Activated gamma-delta T cell (primary cell): ENCODE results near the gene LTV1.

Experiments
- DNase-seq: peaks from one replicate; lab custom pipeline; 2025; lab: John Stamatoyannopoulos, UW

LTV1 gene

GRCh38 chr6:143885116-143885515 is 42.0 kb downstream of the LTV1 start:
- DNase-seq, result no peak

GRCh38 chr6:143894655-143895054 is 51.5 kb downstream of the LTV1 start:
- no peak for DNase-seq

DNA sequence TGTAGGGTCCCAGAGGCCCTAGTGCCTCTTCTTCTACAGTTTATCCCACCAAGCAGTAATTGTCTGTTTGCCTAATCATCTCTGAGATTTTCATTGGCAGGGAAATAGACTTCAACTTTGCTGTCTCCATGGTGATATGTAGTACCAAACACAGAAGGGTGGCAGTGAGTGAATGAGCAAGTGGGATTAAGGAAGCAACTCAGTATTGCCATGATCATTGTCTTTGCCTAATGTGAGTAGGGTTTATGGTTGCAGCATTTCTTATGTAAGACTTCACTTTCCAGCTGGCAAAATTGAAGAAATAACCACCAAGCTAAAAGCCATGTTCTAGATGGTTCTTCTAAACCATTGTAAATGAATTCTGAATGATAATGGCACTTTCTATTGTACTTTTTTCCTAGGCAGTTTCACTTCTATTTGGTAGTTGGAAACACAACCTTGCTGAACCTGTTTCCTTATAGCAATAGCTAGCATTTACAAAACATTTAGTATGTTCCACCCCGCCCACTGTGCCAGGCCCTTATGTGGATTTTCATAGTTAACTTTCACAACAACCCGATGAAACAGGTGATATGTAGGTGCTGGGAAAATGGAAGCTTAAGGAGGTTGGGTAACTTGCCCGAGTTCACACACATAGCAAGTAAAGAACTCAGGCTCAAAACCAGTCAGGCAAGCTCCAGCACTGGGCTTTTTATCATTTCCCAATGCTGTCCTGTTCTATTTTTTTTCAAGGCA is 53.2 kb downstream of the LTV1 start:
- DNase-seq, result no peak

- no peak for DNase-seq
Measured at GRCh38 chr6:143900358-143900757, 57.2 kb downstream of the LTV1 start.

DNA sequence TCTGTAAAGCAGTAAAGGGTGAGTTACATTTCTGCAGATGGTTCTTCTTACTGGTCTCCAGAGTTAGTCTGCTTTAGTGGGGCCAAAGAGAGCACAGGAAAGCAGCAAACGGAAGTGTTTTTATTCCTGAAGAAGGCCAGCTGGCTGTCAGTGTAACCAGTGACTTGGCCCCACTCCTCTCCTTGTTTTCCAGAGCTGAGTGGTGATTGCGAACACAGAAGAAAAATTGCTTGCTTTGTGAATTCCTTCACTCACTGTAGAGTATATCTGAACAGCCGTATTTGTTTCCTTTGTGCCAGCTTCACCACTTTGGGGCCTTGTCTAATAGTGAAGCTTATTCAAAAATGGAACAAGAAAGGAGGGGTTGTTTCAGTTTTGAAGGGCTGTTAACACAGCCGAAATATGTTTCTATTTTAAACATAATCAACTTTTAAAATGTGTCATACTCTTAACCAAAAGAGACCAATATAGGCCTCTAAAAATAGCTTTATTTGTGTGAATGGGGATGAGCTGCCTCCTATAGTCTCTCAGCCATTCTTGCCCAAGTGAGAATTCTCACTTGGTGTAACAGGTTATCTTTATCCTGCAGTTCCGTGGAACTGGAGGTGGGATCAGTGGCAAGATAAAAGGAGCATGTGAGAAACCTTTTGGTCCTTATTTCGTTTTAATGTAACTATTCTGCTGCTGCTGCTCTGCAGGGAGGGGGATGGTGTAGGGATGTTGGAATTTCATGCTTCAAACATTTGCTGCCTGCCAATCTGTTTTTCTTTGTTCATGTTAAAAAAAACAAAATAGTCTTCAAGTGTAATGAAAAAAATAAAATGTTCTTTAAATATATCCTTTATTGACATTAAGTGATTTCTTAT is 59.0 kb downstream of the LTV1 start:
- DNase-seq, result no peak

GRCh38 chr6:143902827-143903226 is 59.7 kb downstream of the LTV1 start:
- no peak for DNase-seq

DNA sequence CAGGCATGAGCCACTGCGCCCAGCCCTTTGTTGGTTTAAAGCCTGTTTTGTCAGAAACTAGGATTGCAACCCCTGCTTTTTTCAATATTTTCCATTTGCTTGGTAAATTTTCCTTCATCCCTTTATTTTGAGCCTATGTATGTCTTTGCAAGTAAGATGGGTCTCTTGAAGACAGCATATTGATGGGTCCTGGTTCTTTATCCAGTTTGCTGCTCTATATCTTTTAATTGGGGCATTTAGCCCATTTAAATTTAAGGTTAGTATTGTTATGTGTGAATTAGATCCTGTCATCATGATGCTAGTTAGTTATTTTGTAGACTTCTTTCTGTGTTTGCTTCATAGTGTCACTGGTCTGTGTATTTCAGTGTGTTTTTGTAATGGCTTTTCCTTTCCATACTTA is 67.9 kb downstream of the LTV1 start:
- DNase-seq, result no peak

DNA sequence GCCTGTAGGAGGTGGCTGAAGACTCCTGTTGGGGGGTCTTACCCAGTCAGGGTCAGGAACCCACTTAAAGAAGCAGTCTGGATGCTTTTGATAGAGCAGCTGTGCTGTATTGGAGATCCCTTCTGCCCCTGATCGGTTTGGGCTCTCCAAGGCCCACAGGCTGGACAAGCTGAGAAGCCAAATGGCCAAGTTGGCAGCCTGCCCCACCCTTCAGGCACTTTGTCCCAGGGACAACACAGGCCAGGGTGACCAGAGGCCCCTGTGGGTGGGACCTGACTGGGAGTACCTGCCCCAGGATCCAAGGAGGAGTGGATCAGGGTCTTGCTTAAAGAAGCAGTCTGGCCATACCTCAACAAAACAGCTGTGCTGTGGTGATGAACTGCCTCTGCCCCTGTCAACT is 69.5 kb downstream of the LTV1 start:
- no peak for DNase-seq
